ENCODE results near the gene NT5C2.

Gene NT5C2

GRCh38 chr10:103120977-103121735 lies 71.9 kb downstream of the NT5C2 start:
- no peak for DNase-seq

- no peak for DNase-seq
Observed at GRCh38 chr10:103120546-103120945, 72.5 kb downstream of the NT5C2 start.

GRCh38 chr10:103117247-103117646 lies 75.8 kb downstream of the NT5C2 start:
- DNase-seq = no peak

GRCh38 chr10:103114876-103115275 lies 78.2 kb downstream of the NT5C2 start:
- no peak for DNase-seq

- no peak for DNase-seq
Observed at GRCh38 chr10:103111918-103112877, 80.9 kb downstream of the NT5C2 start.

GRCh38 chr10:103111031-103111917 lies 81.8 kb downstream of the NT5C2 start:
- DNase-seq = no peak

GRCh38 chr10:103110407-103110806 lies 82.7 kb downstream of the NT5C2 start:
- no peak for DNase-seq

- no peak for DNase-seq
Observed at GRCh38 chr10:103109821-103110220, 83.3 kb downstream of the NT5C2 start.

- no peak for DNase-seq
Observed at GRCh38 chr10:103106539-103106938, 86.5 kb downstream of the NT5C2 start.

- DNase-seq = no peak
Observed at GRCh38 chr10:103105462-103105861, 87.6 kb downstream of the NT5C2 start.

GRCh38 chr10:103104721-103105120 lies 88.4 kb downstream of the NT5C2 start:
- DNase-seq = no peak

- DNase-seq = no peak
Observed at GRCh38 chr10:103103989-103104388, 89.1 kb downstream of the NT5C2 start.

- no peak for DNase-seq
Observed at GRCh38 chr10:103102195-103102594, 90.9 kb downstream of the NT5C2 start.

GRCh38 chr10:103100620-103101019 lies 92.5 kb downstream of the NT5C2 start:
- no peak for DNase-seq

GRCh38 chr10:103098240-103098639 lies 94.8 kb downstream of the NT5C2 start:
- no peak for DNase-seq

GRCh38 chr10:103096130-103096529 lies 96.9 kb downstream of the NT5C2 start:
- no peak for DNase-seq

- no peak for DNase-seq
Observed at GRCh38 chr10:103095005-103095404, 98.1 kb downstream of the NT5C2 start.

GRCh38 chr10:103090911-103091310 lies 102.2 kb downstream of the NT5C2 start:
- no peak for DNase-seq

- no peak for DNase-seq
Observed at GRCh38 chr10:103089493-103089892, 103.6 kb downstream of the NT5C2 start.

GRCh38 chr10:103086799-103087198 lies 106.3 kb downstream of the NT5C2 start:
- DNase-seq = no peak

- no peak for DNase-seq
Observed at GRCh38 chr10:103086261-103086660, 106.8 kb downstream of the NT5C2 start.

- DNase-seq = no peak
Observed at GRCh38 chr10:103083977-103084320, 109.1 kb downstream of the NT5C2 start.
